NT2/D1 (cell line): ENCODE results near the gene MBTPS1.

Experiments
- DNase-seq: peaks from one replicate; pipeline ENCODE4 v3.0.0-alpha.2; 2011; ENCODE audit warnings: low read depth, low spot score
- H3K27me3 ChIP-seq: 2 replicates; pipeline ENCODE4 v1.6.0; 2011; ENCODE audit warnings: mild to moderate bottlenecking; ENCODE audit not compliant: insufficient read length, insufficient read depth
- H3K36me3 ChIP-seq: 2 replicates; pipeline ENCODE4 v1.6.1; 2011; ENCODE audit warnings: mild to moderate bottlenecking, low read length, mixed read lengths; ENCODE audit not compliant: insufficient read depth, insufficient read length
- H3K4me1 ChIP-seq: 2 replicates; pipeline ENCODE4 v1.5.1; 2011; ENCODE audit not compliant: insufficient read depth, insufficient read length
- H3K4me3 ChIP-seq: 2 replicates; pipeline ENCODE4 v1.5.1; 2011; ENCODE audit warnings: low read depth; ENCODE audit not compliant: insufficient read length
- H3K9ac ChIP-seq: 2 replicates; pipeline ENCODE4 v1.6.0; 2011; ENCODE audit warnings: low read depth; ENCODE audit not compliant: insufficient read length
- H3K9me3 ChIP-seq: 2 replicates; pipeline ENCODE4 v1.5.1; 2011; ENCODE audit warnings: mild to moderate bottlenecking, low read length; ENCODE audit not compliant: insufficient read depth
- SUZ12 ChIP-seq: IDR thresholded peaks from 2 replicates; pipeline ENCODE4 v1.6.1; 2011; ENCODE audit not compliant: insufficient read length, insufficient read depth; ENCODE audit errors: extremely low read depth
- YY1 ChIP-seq: IDR thresholded peaks from 2 replicates; pipeline ENCODE4 v1.6.1; 2011; ENCODE audit not compliant: insufficient read length, insufficient read depth
- ZNF274 ChIP-seq: IDR thresholded peaks from 2 replicates; pipeline ENCODE4 v1.6.1; 2011; ENCODE audit warnings: mild to moderate bottlenecking, low read depth, low read length

Gene MBTPS1

GRCh38 chr16:84062734-84063640, 53.8 kb downstream of the MBTPS1 start:
- H3K4me1 ChIP-seq, result no peaks in the 10 kb centered on the region
- H3K36me3 ChIP-seq, result peaks cover 92% of the 10 kb centered on the region
- H3K9me3 ChIP-seq, result no peaks in the 10 kb centered on the region
- peak overlapping the region; percentile 4 for H3K9ac ChIP-seq
- H3K4me3 ChIP-seq, result no peak overlapping the region
- TF ChIP-seq SUZ12 (no peak), YY1 (no peak), ZNF274 (no peak)
- no peaks in the 10 kb centered on the region for H3K27me3 ChIP-seq
- peak; percentile 75 for DNase-seq

- peaks cover 94% of the 10 kb centered on the region for H3K36me3 ChIP-seq
- no peak for TF ChIP-seq ZNF274
- TF ChIP-seq SUZ12, result no peak
- TF ChIP-seq YY1, result no peak
- DNase-seq, result no peak
- no peaks in the 10 kb centered on the region for H3K27me3 ChIP-seq
- peaks cover 3% of the 10 kb centered on the region for H3K4me1 ChIP-seq
- H3K4me3 ChIP-seq, result no peak overlapping the region
- no peaks in the 10 kb centered on the region for H3K9me3 ChIP-seq
- no peak overlapping the region for H3K9ac ChIP-seq
Observed at GRCh38 chr16:84061236-84061819, 55.4 kb downstream of the MBTPS1 start.

- Histone ChIP-seq H3K27me3 (no peaks in the 10 kb centered on the region), H3K36me3 (peaks cover 95% of the 10 kb centered on the region), H3K9me3 (no peaks in the 10 kb centered on the region), H3K4me1 (peaks cover 6% of the 10 kb centered on the region), H3K4me3 (no peak overlapping the region), H3K9ac (no peak overlapping the region)
- TF ChIP-seq SUZ12 (no peak), YY1 (no peak), ZNF274 (no peak)
- DNase-seq, result no peak
Observed at GRCh38 chr16:84059946-84060901, 56.5 kb downstream of the MBTPS1 start.

GRCh38 chr16:84059111-84059510, 57.6 kb downstream of the MBTPS1 start:
- Histone ChIP-seq H3K27me3 (no peaks in the 10 kb centered on the region), H3K4me3 (no peak overlapping the region), H3K4me1 (peaks cover 10% of the 10 kb centered on the region), H3K9ac (no peak overlapping the region), H3K36me3 (peaks cover 96% of the 10 kb centered on the region), H3K9me3 (no peaks in the 10 kb centered on the region)
- TF ChIP-seq ZNF274 (no peak), SUZ12 (no peak), YY1 (no peak)
- no peak for DNase-seq

- Histone ChIP-seq H3K9ac (no peak overlapping the region), H3K4me3 (no peak overlapping the region), H3K36me3 (peaks cover 97% of the 10 kb centered on the region), H3K4me1 (peaks cover 10% of the 10 kb centered on the region), H3K27me3 (no peaks in the 10 kb centered on the region), H3K9me3 (no peaks in the 10 kb centered on the region)
- no peak for DNase-seq
- TF ChIP-seq ZNF274 (no peak), YY1 (no peak), SUZ12 (no peak)
Observed at GRCh38 chr16:84058664-84059063, 58.1 kb downstream of the MBTPS1 start.

- Histone ChIP-seq H3K4me1 (peaks cover 11% of the 10 kb centered on the region), H3K4me3 (no peak overlapping the region), H3K36me3 (peaks cover 100% of the 10 kb centered on the region), H3K9me3 (no peaks in the 10 kb centered on the region), H3K27me3 (no peaks in the 10 kb centered on the region), H3K9ac (no peak overlapping the region)
- no peak for TF ChIP-seq ZNF274
- no peak for TF ChIP-seq YY1
- TF ChIP-seq SUZ12, result no peak
- no peak for DNase-seq
Observed at GRCh38 chr16:84058211-84058610, 58.5 kb downstream of the MBTPS1 start.
